Measurements from ENCODE around the gene SPACA7.

GRCh38 chr13:112341446-112341845 lies 34.7 kb upstream of the SPACA7 start:
- TF ChIP-seq CTCF (IDR thresholded peaks at IDR 0.05) (no peak), POLR2A (IDR thresholded peaks at IDR 0.05) (no peak)
